ENCODE data around the gene ORAI3.
A peak's percentile ranks its signal among the peaks of the same experiment; 100 is the strongest.

Gene ORAI3

GRCh38 chr16:30947859-30948666, 805 bp upstream of the ORAI3 start:
- peak overlapping the region; percentile 84 for H3K4me3 ChIP-seq (ENCODE audit: low read depth, low read length)
- no peak for DNase-seq (ENCODE audit: low read depth)
- TF ChIP-seq, protein P1, sequence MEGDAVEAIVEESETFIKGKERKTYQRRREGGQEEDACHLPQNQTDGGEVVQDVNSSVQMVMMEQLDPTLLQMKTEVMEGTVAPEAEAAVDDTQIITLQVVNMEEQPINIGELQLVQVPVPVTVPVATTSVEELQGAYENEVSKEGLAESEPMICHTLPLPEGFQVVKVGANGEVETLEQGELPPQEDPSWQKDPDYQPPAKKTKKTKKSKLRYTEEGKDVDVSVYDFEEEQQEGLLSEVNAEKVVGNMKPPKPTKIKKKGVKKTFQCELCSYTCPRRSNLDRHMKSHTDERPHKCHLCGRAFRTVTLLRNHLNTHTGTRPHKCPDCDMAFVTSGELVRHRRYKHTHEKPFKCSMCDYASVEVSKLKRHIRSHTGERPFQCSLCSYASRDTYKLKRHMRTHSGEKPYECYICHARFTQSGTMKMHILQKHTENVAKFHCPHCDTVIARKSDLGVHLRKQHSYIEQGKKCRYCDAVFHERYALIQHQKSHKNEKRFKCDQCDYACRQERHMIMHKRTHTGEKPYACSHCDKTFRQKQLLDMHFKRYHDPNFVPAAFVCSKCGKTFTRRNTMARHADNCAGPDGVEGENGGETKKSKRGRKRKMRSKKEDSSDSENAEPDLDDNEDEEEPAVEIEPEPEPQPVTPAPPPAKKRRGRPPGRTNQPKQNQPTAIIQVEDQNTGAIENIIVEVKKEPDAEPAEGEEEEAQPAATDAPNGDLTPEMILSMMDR (IDR thresholded peaks at IDR 0.05; ENCODE audit: low read depth, low read length, missing control alignments): no peak

DNA sequence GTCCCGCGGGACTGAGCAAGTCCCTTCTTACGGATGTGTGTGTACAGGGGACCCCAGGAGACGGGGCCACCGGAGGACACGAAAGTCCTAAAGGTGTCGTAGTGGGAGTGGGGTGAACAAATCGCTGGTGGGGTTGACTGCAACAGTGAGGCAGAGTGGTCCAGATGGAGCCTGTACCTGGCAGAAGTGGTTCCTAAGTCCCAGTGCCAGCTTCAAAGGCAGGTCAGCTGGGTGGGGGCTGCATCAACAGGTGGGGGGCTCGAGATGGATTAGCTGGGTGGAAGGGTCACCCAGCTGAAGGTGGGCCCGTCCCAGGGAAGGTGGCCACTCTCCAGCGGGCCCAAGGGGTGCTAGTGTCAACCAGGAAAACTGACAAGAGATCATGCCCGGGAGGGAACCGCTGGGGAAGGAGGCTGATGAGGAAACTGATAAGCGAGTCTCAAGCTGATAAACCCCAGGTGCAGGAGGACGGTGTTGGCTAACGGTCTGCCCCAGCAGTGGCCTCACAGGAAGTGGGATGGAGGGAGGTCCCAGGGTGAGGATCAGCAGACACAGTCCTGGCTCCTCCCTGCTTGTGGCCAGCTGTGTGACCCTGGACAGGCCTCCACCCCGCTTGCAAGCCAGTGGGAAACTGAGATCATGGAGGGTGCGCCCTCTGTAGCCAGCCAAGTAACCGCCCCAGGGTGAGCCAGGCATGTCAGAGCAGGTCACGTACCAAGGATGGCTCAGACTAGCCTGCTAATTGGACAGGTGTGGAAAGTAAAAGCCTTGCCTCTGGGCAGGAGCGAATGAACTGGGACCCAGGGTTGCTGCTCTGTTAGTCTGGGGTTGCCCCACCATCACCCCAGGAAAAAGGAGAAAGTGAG, 1.0 kb downstream of the ORAI3 start:
- TF ChIP-seq, protein P1 (IDR thresholded peaks at IDR 0.05; ENCODE audit: low read depth, low read length, missing control alignments): peak; percentile 45
- H3K4me3 ChIP-seq (ENCODE audit: low read depth, low read length): peak overlapping the region; percentile 84
- no peak for DNase-seq (ENCODE audit: low read depth)

GRCh38 chr16:30950516-30951065, 1.7 kb downstream of the ORAI3 start:
- TF ChIP-seq, protein P1 (IDR thresholded peaks at IDR 0.05; ENCODE audit: low read depth, low read length, missing control alignments): no peak
- no peak for DNase-seq (ENCODE audit: low read depth)
- H3K4me3 ChIP-seq (ENCODE audit: low read depth, low read length): peak overlapping the region; percentile 84

DNA sequence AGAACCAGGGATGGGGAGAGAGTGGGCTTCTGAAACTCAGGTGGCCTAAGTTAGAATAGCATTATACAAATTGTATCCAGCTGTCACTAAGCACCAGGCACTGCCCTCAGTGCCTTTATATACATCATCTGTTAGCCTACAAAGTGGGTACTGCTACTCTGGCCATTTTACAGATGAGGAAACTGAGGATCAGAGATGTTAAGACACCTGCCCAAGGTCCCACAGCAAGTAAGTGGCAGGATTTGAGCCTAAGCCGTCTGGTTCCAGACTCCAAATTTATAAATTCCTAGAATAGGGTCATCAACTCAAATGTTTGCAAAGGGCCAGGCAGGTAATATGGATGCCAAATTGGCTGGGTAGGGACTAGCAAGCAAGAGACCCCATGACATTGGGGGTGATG, 2.3 kb downstream of the ORAI3 start:
- no peak for DNase-seq (ENCODE audit: low read depth)
- H3K4me3 ChIP-seq (ENCODE audit: low read depth, low read length): no peak overlapping the region
- TF ChIP-seq, protein P1 (IDR thresholded peaks at IDR 0.05; ENCODE audit: low read depth, low read length, missing control alignments): no peak

DNA sequence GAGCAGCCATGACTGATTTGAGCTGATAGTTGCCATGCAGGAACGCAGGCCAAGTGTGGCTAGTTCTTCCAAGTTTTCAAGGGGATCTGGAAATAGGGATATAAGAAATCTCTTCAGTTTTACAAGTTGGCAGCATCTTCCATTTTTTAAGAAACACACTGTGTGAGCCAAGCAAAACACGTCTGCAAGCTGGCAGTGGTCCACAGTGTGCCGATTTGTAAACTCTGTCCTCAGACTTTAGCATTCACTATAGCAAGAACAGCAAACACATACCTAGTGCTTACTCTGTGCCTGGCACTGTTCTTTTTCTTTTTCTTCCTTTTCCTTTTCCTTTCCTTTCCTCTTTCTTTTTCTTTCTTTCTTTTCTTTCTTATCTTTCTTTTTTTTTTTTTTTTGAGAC, 2.9 kb downstream of the ORAI3 start:
- DNase-seq (ENCODE audit: low read depth): no peak
- H3K4me3 ChIP-seq (ENCODE audit: low read depth, low read length): no peak overlapping the region
- TF ChIP-seq, protein P1 (IDR thresholded peaks at IDR 0.05; ENCODE audit: low read depth, low read length, missing control alignments): no peak

DNA sequence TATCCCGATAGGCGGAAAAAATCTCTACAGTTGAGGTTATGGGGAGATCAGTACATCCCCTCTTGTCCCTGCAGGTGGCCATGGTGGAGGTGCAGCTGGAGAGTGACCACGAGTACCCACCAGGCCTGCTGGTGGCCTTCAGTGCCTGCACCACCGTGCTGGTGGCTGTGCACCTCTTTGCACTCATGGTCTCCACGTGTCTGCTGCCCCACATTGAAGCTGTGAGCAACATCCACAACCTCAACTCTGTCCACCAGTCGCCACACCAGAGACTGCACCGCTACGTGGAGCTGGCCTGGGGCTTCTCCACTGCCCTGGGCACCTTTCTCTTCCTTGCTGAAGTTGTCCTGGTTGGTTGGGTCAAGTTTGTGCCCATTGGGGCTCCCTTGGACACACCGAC, 4.2 kb downstream of the ORAI3 start:
- H3K4me3 ChIP-seq (ENCODE audit: low read depth, low read length): no peak overlapping the region
- no peak for DNase-seq (ENCODE audit: low read depth)
- TF ChIP-seq, protein P1 (IDR thresholded peaks at IDR 0.05; ENCODE audit: low read depth, low read length, missing control alignments): no peak

All from GM12864 (cell line).